Sigmoid colon (tissue), 4 donors: ENCODE results near the gene FCHSD2.

Source experiments
- CTCF ChIP-seq, 4 experiments: fragments of 450-650 bp in 3 of 4; fragments of 200-600 bp in 1 of 4; IDR thresholded peaks; one replicate each; pipeline ENCODE4 v1.5.1; 2016 to 2019; ENCODE audit warnings: antibody characterized with exemption in 4 of 4, mild to moderate bottlenecking in 3 of 4, moderate library complexity in 2 of 4
- POLR2A ChIP-seq, 2 donors: fragments of 450-650 bp; IDR thresholded peaks; one replicate each; pipeline ENCODE4 v1.6.1; 2016; ENCODE audit warnings: antibody characterized with exemption in 2 of 2, mild to moderate bottlenecking in 2 of 2, moderate library complexity in 2 of 2
- POLR2AphosphoS5 ChIP-seq, 4 donors: sonication (generic); formaldehyde crosslinking; IDR thresholded peaks; one replicate each; pipeline ENCODE4 v1.6.1; 2017; ENCODE audit warnings: antibody characterized with exemption in 4 of 4

- TF ChIP-seq CTCF (IDR thresholded peaks at IDR 0.05): no peak
- TF ChIP-seq POLR2A (IDR thresholded peaks at IDR 0.05): no peak
- TF ChIP-seq POLR2AphosphoS5 (IDR thresholded peaks at IDR 0.05): no peak
Measured at GRCh38 chr11:72947229-72947628, 194.9 kb downstream of the FCHSD2 start.
